ENCODE results near the gene ANKS1B. TPM values are rescaled to one million over a fixed set of nuclear protein-coding genes. Genes with fewer than 3 reads are reported as not detected.

The ANKS1B gene
- total RNA-seq, 4 donors from 2014 or later, result 0.88 to 10.7 (median 4.4) TPM

- H3K9me3 ChIP-seq, result no peaks in the 10 kb centered on the region
- H3K4me3 ChIP-seq, result no peak overlapping the region
- TF ChIP-seq CTCF (IDR thresholded peaks at IDR 0.05), result no peak
- TF ChIP-seq POLR2A (IDR thresholded peaks at IDR 0.05), result no peak
- no peak overlapping the region for H3K27ac ChIP-seq
- no peaks in the 10 kb centered on the region for H3K4me1 ChIP-seq
- no peaks in the 10 kb centered on the region for H3K36me3 ChIP-seq
- H3K27me3 ChIP-seq, result no peaks in the 10 kb centered on the region
- no peak for DNase-seq
Measured at GRCh38 chr12:99224237-99224636, 760.5 kb downstream of the ANKS1B start.

GRCh38 chr12:99223579-99223978 lies 761.2 kb downstream of the ANKS1B start:
- no peak for DNase-seq
- Histone ChIP-seq H3K27me3 (no peaks in the 10 kb centered on the region), H3K4me3 (no peak overlapping the region), H3K27ac (no peak overlapping the region), H3K9me3 (no peaks in the 10 kb centered on the region), H3K36me3 (no peaks in the 10 kb centered on the region), H3K4me1 (no peaks in the 10 kb centered on the region)
- TF ChIP-seq CTCF (IDR thresholded peaks at IDR 0.05), result no peak
- TF ChIP-seq POLR2A (IDR thresholded peaks at IDR 0.05), result no peak

- no peaks in the 10 kb centered on the region for H3K36me3 ChIP-seq
- no peak for DNase-seq
- no peak overlapping the region for H3K4me3 ChIP-seq
- no peaks in the 10 kb centered on the region for H3K27me3 ChIP-seq
- H3K9me3 ChIP-seq, result peaks cover 0 to 6% (median 0%) of the 10 kb centered on the region in 4 donors
- H3K4me1 ChIP-seq, result no peaks in the 10 kb centered on the region
- no peak overlapping the region for H3K27ac ChIP-seq
- no peak for TF ChIP-seq POLR2A (IDR thresholded peaks at IDR 0.05)
- TF ChIP-seq CTCF (IDR thresholded peaks at IDR 0.05), result no peak
Measured at GRCh38 chr12:99213047-99213446, 771.7 kb downstream of the ANKS1B start.

GRCh38 chr12:99212275-99212674 lies 772.5 kb downstream of the ANKS1B start:
- no peak for TF ChIP-seq POLR2A (IDR thresholded peaks at IDR 0.05)
- no peak for TF ChIP-seq CTCF (IDR thresholded peaks at IDR 0.05)
- peaks cover 0 to 6% (median 0%) of the 10 kb centered on the region in 4 donors for H3K9me3 ChIP-seq
- no peaks in the 10 kb centered on the region for H3K36me3 ChIP-seq
- no peak for DNase-seq
- H3K27me3 ChIP-seq, result no peaks in the 10 kb centered on the region
- no peak overlapping the region for H3K4me3 ChIP-seq
- no peak overlapping the region for H3K27ac ChIP-seq
- no peaks in the 10 kb centered on the region for H3K4me1 ChIP-seq

- no peak for TF ChIP-seq CTCF (IDR thresholded peaks at IDR 0.05)
- no peak for TF ChIP-seq POLR2A (IDR thresholded peaks at IDR 0.05)
- no peak for DNase-seq
- Histone ChIP-seq H3K4me1 (no peaks in the 10 kb centered on the region), H3K27ac (no peak overlapping the region), H3K9me3 (peaks cover 0 to 5% (median 0%) of the 10 kb centered on the region in 4 donors), H3K27me3 (no peaks in the 10 kb centered on the region), H3K4me3 (no peak overlapping the region), H3K36me3 (no peaks in the 10 kb centered on the region)
Measured at GRCh38 chr12:99205111-99205510, 779.6 kb downstream of the ANKS1B start.

Measured in Peyer's patch (tissue), 4 donors.